ENCODE results near the gene HTR3D. TPM values are rescaled to one million over a fixed set of nuclear protein-coding genes. Genes with fewer than 3 reads are reported as not detected.

The HTR3D gene
- total RNA-seq: not detected

- Histone ChIP-seq H3K27ac (no peak within 1 kb of the TSS), H3K9me3 (no peaks in the 10 kb centered on the region), H3K36me3 (no peaks in the 10 kb centered on the region), H3K27me3 (no peaks in the 10 kb centered on the region), H3K4me3 (no peak within 1 kb of the TSS), H3K4me1 (no peaks in the 10 kb centered on the region)
- WGBS: 62% methylated on average over 4 of the region's 4 CpGs
- TF ChIP-seq POLR2AphosphoS5 (IDR thresholded peaks at IDR 0.05): no peak
- no peak for TF ChIP-seq POLR2A (IDR thresholded peaks at IDR 0.05)
- TF ChIP-seq EP300 (IDR thresholded peaks at IDR 0.05): no peak
- TF ChIP-seq, protein P1, sequence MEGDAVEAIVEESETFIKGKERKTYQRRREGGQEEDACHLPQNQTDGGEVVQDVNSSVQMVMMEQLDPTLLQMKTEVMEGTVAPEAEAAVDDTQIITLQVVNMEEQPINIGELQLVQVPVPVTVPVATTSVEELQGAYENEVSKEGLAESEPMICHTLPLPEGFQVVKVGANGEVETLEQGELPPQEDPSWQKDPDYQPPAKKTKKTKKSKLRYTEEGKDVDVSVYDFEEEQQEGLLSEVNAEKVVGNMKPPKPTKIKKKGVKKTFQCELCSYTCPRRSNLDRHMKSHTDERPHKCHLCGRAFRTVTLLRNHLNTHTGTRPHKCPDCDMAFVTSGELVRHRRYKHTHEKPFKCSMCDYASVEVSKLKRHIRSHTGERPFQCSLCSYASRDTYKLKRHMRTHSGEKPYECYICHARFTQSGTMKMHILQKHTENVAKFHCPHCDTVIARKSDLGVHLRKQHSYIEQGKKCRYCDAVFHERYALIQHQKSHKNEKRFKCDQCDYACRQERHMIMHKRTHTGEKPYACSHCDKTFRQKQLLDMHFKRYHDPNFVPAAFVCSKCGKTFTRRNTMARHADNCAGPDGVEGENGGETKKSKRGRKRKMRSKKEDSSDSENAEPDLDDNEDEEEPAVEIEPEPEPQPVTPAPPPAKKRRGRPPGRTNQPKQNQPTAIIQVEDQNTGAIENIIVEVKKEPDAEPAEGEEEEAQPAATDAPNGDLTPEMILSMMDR (IDR thresholded peaks at IDR 0.05): no peak
- no peak for DNase-seq (ENCODE audit: low spot score in 2 of 2)
Measured at GRCh38 chr3:184031187-184031792, at the start of gene HTR3D. HTR3D (plus strand) TSS chr3:184031742; CDS start chr3:184031742, 0 bp downstream.

DNA sequence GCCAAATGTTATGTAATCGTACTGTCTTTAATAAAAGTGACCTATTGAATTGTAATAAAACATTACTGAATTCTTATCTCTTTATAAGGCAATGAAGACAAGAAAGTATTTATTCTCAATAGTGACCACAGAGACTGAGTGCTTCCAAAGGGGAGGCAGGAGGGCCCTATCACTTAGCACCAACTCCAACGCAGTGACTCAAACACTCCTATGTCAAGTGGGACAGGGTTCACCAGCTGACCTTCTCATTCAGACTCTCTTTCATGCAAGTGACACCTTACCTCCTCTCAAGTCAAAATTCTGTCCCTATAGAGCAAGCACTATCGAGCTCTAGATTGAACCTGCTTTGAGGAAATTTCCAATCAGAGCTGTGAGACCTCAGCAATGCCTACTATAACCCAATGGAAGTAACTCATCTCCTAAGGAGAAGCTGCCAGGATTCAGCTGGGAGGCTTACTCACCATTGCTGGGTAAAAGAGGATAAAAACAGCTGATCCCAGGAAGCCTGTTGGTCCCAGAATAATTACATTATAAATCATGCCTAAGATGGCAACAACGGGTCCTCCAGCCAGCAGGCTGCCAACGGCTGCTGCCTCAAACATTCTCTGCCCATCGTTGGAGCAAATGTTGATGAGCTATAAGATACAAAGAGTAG lies 49.4 kb upstream of the HTR3D start:
- no peaks in the 10 kb centered on the region for H3K9me3 ChIP-seq
- H3K36me3 ChIP-seq: peaks cover 55% of the 10 kb centered on the region
- H3K4me3 ChIP-seq: no peak overlapping the region
- DNase-seq (ENCODE audit: low spot score in 2 of 2): no peak
- H3K27me3 ChIP-seq: no peaks in the 10 kb centered on the region
- TF ChIP-seq POLR2A (IDR thresholded peaks at IDR 0.05) (no peak), EP300 (IDR thresholded peaks at IDR 0.05) (no peak), POLR2AphosphoS5 (IDR thresholded peaks at IDR 0.05) (no peak)
- TF ChIP-seq, protein P1 (IDR thresholded peaks at IDR 0.05): no peak
- no peaks in the 10 kb centered on the region for H3K4me1 ChIP-seq
- H3K27ac ChIP-seq: no peak overlapping the region
- 84% methylated on average over 6 of the region's 6 CpGs for WGBS

GRCh38 chr3:183984127-183984740 lies 47.3 kb upstream of the HTR3D start:
- WGBS: 91% methylated on average over 4 of the region's 4 CpGs
- Histone ChIP-seq H3K36me3 (peaks cover 61% of the 10 kb centered on the region), H3K9me3 (no peaks in the 10 kb centered on the region), H3K4me3 (no peak overlapping the region), H3K27me3 (no peaks in the 10 kb centered on the region), H3K27ac (no peak overlapping the region), H3K4me1 (no peaks in the 10 kb centered on the region)
- no peak for DNase-seq (ENCODE audit: low spot score in 2 of 2)
- TF ChIP-seq POLR2A (IDR thresholded peaks at IDR 0.05) (no peak), EP300 (IDR thresholded peaks at IDR 0.05) (no peak), POLR2AphosphoS5 (IDR thresholded peaks at IDR 0.05) (no peak)
- TF ChIP-seq, protein P1 (IDR thresholded peaks at IDR 0.05): no peak

DNA sequence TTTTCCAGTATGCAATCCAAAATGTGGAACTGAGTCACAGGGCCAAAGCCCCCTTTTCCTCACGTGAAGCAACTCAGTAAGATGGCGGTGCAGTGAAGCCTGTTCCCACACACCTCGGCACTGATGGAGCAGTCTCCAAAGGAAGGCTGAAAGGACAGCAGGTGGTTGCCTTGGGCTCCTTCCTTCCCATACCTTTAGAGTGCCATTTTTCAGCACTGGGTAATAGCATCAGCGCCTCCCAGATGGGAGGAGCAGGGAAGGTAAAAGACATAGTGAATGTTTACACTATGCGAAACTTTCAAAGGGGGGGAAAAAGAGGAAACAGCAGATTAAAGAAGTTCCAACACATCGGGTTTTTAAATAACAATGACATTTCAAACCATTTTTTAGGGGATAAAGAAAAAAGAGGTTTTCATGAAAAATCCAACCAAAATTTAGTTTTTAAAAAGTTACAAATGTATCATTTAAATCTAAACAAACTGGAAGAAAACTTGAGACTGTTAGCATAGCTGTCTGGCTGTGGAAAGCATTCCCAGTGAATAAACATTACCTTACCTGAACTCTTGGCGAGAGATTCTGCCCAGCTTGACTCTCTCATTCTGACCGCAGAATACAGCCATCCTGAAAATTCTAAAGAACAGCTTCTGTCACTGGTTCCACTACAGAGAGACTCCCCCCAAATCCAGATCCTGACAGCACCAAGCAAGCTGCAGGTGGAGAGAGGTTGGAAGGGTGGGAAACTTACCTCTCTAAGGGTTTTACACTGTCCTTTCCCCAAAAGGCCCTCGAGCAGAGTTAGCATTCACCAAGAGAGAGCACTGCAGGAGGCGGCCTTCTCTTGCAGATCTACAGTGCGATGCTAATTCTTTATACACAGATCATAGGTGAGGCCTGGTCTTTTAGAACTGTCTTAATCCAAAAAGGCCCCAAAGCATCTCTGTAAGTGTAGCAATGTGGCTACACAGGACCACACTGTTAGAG lies 46.5 kb upstream of the HTR3D start:
- H3K36me3 ChIP-seq: peaks cover 58% of the 10 kb centered on the region

More for the DNA sequence above, 46.5 kb upstream of the HTR3D start:
- no peaks in the 10 kb centered on the region for H3K9me3 ChIP-seq
- no peak overlapping the region for H3K27ac ChIP-seq
- 88% methylated on average over 11 of the region's 11 CpGs for WGBS
- H3K4me3 ChIP-seq: no peak overlapping the region
- no peaks in the 10 kb centered on the region for H3K27me3 ChIP-seq
- TF ChIP-seq POLR2AphosphoS5 (IDR thresholded peaks at IDR 0.05): no peak
- no peak for TF ChIP-seq POLR2A (IDR thresholded peaks at IDR 0.05)
- TF ChIP-seq EP300 (IDR thresholded peaks at IDR 0.05): no peak
- TF ChIP-seq, protein P1 (IDR thresholded peaks at IDR 0.05): no peak
- no peaks in the 10 kb centered on the region for H3K4me1 ChIP-seq
- no peak for DNase-seq (ENCODE audit: low spot score in 2 of 2)

Measured in suprapubic skin (tissue), 4 donors.